Neural progenitor cell (in vitro differentiated cells): ENCODE data around the gene NIM1K.

Experiments
- EZH2 ChIP-seq: fragments of 200-600 bp; sonication (generic); IDR thresholded peaks from 2 replicates; pipeline ENCODE4 v1.6.1; 2017; ENCODE audit warnings: antibody characterized with exemption, mild to moderate bottlenecking, moderate library complexity
- EZH2phosphoT487 ChIP-seq: fragments of 200-600 bp; sonication (generic); IDR thresholded peaks from 2 replicates; pipeline ENCODE4 v1.6.1; 2017; ENCODE audit warnings: antibody characterized with exemption
- TF ChIP-seq, protein P1 (sequence below): fragments of 200-600 bp; sonication (generic); IDR thresholded peaks from 2 replicates; pipeline ENCODE4 v1.5.1; 2017; ENCODE audit warnings: antibody characterized with exemption, mild to moderate bottlenecking

DNA sequence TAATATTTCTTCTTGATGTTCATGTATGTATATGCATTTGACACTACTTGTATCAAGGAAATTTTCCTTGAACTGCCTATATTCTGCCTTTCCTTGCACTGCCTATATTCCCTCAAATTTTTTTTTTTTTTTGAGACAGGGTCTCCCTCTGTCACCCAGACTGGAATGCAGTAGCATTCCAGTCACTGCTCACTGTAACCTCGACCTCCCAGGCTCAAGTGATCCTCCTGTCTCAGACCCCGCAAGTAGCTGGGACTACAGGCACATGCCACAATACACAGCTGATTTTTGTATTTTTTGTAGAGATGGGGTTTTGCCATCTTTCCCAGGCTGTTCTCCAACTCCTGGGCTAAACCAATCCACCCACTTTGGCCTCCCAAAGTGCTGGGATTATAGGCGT is 117.1 kb downstream of the NIM1K start:
- TF ChIP-seq, protein P1, sequence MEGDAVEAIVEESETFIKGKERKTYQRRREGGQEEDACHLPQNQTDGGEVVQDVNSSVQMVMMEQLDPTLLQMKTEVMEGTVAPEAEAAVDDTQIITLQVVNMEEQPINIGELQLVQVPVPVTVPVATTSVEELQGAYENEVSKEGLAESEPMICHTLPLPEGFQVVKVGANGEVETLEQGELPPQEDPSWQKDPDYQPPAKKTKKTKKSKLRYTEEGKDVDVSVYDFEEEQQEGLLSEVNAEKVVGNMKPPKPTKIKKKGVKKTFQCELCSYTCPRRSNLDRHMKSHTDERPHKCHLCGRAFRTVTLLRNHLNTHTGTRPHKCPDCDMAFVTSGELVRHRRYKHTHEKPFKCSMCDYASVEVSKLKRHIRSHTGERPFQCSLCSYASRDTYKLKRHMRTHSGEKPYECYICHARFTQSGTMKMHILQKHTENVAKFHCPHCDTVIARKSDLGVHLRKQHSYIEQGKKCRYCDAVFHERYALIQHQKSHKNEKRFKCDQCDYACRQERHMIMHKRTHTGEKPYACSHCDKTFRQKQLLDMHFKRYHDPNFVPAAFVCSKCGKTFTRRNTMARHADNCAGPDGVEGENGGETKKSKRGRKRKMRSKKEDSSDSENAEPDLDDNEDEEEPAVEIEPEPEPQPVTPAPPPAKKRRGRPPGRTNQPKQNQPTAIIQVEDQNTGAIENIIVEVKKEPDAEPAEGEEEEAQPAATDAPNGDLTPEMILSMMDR = no peak
- TF ChIP-seq EZH2 = no peak
- TF ChIP-seq EZH2phosphoT487 = no peak
